WERI-Rb-1 (cell line): ENCODE measurements around the gene TRANK1.

Source experiments
- DNase-seq: peaks from one replicate; pipeline ENCODE4 v3.0.0-alpha.2; 2020
- H3K27ac ChIP-seq: fragments of 250-450 bp; sonication (Bioruptor Pico); 2 replicates; pipeline ENCODE4 v1.5.1; 2020; ENCODE audit warnings: mild to moderate bottlenecking, moderate library complexity
- H3K27me3 ChIP-seq: fragments of 250-450 bp; sonication (Bioruptor Pico); 2 replicates; pipeline ENCODE4 v1.5.1; 2021; ENCODE audit warnings: mild to moderate bottlenecking, low read depth, moderate library complexity; ENCODE audit not compliant: insufficient read depth, severe bottlenecking
- H3K36me3 ChIP-seq: fragments of 250-450 bp; sonication (Bioruptor Pico); 2 replicates; pipeline ENCODE4 v1.5.1; 2020; ENCODE audit warnings: mild to moderate bottlenecking, moderate library complexity
- H3K4me3 ChIP-seq: 2 replicates; pipeline ENCODE4 v1.5.1; 2011; ENCODE audit warnings: low read depth, mild to moderate bottlenecking, control low read depth, low read length
- H3K9me3 ChIP-seq: fragments of 250-450 bp; sonication (Bioruptor Pico); 2 replicates; pipeline ENCODE4 v1.5.1; 2021; ENCODE audit warnings: mild to moderate bottlenecking, moderate library complexity; ENCODE audit not compliant: severe bottlenecking
- CTCF ChIP-seq: IDR thresholded peaks from 2 replicates; pipeline ENCODE4 v1.5.1; 2011; ENCODE audit warnings: low read depth, mild to moderate bottlenecking, control low read depth, inconsistent platforms, low read length

TRANK1 gene

GRCh38 chr3:36960502-36960901, 15.6 kb upstream of the TRANK1 start:
- no peak for TF ChIP-seq CTCF
- Histone ChIP-seq H3K4me3 (no peak overlapping the region), H3K36me3 (no peaks in the 10 kb centered on the region), H3K27ac (no peak overlapping the region), H3K27me3 (no peaks in the 10 kb centered on the region), H3K9me3 (no peaks in the 10 kb centered on the region)
- DNase-seq = no peak

- Histone ChIP-seq H3K4me3 (no peak overlapping the region), H3K27me3 (no peaks in the 10 kb centered on the region), H3K9me3 (no peaks in the 10 kb centered on the region), H3K27ac (no peak overlapping the region), H3K36me3 (no peaks in the 10 kb centered on the region)
- no peak for DNase-seq
- TF ChIP-seq CTCF = no peak
Measured at GRCh38 chr3:36959821-36960220, 15.0 kb upstream of the TRANK1 start.

- H3K27me3 ChIP-seq = no peaks in the 10 kb centered on the region
- no peak for TF ChIP-seq CTCF
- no peaks in the 10 kb centered on the region for H3K9me3 ChIP-seq
- no peak for DNase-seq
- H3K36me3 ChIP-seq = no peaks in the 10 kb centered on the region
- no peak overlapping the region for H3K4me3 ChIP-seq
- H3K27ac ChIP-seq = no peak overlapping the region
Measured at GRCh38 chr3:36957862-36958686, 13.2 kb upstream of the TRANK1 start.

- H3K4me3 ChIP-seq = no peak overlapping the region
- no peak for DNase-seq
- no peaks in the 10 kb centered on the region for H3K36me3 ChIP-seq
- H3K27me3 ChIP-seq = no peaks in the 10 kb centered on the region
- TF ChIP-seq CTCF = peak; percentile 23; the same call in 1 of the 2 replicates
- H3K9me3 ChIP-seq = no peaks in the 10 kb centered on the region
- H3K27ac ChIP-seq = no peak overlapping the region
Measured at GRCh38 chr3:36957063-36957462, 12.2 kb upstream of the TRANK1 start.

GRCh38 chr3:36956155-36956554, 11.3 kb upstream of the TRANK1 start:
- H3K4me3 ChIP-seq = no peak overlapping the region
- H3K9me3 ChIP-seq = no peaks in the 10 kb centered on the region
- H3K36me3 ChIP-seq = no peaks in the 10 kb centered on the region
- H3K27ac ChIP-seq = no peak overlapping the region
- no peaks in the 10 kb centered on the region for H3K27me3 ChIP-seq
- TF ChIP-seq CTCF = no peak
- no peak for DNase-seq
